ENCODE data around the gene CARS2. TPM values are rescaled to one million over a fixed set of nuclear protein-coding genes. Genes with fewer than 3 reads are reported as not detected.

Gene CARS2
- total RNA-seq, 1 experiment from 2014 or later = 41.9 TPM

DNA sequence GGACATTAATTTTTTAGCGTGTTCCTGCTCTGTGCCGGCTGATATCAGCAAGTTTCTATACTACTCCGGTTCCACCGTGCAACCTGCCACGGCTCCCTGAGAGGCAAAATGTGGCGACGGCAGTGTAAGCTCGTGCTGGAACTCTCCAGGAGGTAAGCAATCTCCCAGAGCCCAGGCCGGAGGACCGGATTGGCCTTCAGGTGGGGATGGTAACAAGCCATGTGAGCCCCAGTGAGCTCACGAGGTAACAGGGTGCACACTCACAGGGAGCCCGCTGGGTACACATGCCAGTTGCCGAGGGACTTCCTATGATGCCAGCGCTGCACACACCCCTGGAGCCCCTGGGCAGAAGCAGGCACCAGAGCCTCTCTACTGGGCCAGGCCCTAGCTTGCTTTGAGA is 52.1 kb downstream of the CARS2 start:
- DNase-seq = no peak
- Histone ChIP-seq H2BK5ac (ENCODE audit: insufficient read length, low read length) (no peak overlapping the region), H2AK5ac (ENCODE audit: insufficient read length, low read length) (no peak overlapping the region), H3K27ac (ENCODE audit: insufficient read length, low read depth, low read length) (no peak overlapping the region), H3T11ph (ENCODE audit: low read length) (no peak overlapping the region), H3K4me2 (ENCODE audit: insufficient read depth, insufficient read length, low read length) (no peak overlapping the region), H4K8ac (replicated peaks; ENCODE audit: insufficient read length, low read depth, low read length) (no peak overlapping the region), H3K56ac (ENCODE audit: insufficient read length, low read depth, low read length) (no peak overlapping the region), H2BK120ac (ENCODE audit: low read depth, low read length, poor library complexity, severe bottlenecking) (no peak overlapping the region), H3K79me2 (ENCODE audit: insufficient read depth, low read length) (no peaks in the 10 kb centered on the region), H3K9me3 (ENCODE audit: control insufficient read depth, low read depth, low read length) (no peaks in the 10 kb centered on the region), H3K79me1 (ENCODE audit: insufficient read depth, low read depth, low read length, poor library complexity, severe bottlenecking) (no peaks in the 10 kb centered on the region), H3K4me1 (ENCODE audit: insufficient read depth, low read length) (no peaks in the 10 kb centered on the region), H3K18ac (ENCODE audit: insufficient read length, low read depth, low read length) (no peak overlapping the region), H4K91ac (ENCODE audit: insufficient read length, low read depth, low read length) (no peak overlapping the region), H4K20me1 (ENCODE audit: control insufficient read depth, insufficient read depth, insufficient read length) (peaks cover 2% of the 10 kb centered on the region), H3K4ac (ENCODE audit: low read depth, low read length) (no peak overlapping the region), H2BK12ac (ENCODE audit: insufficient read length, low read depth, low read length) (no peak overlapping the region), H3K27me3 (ENCODE audit: insufficient read depth, low read length) (no peaks in the 10 kb centered on the region), H2BK20ac (ENCODE audit: low read depth, low read length, poor library complexity, severe bottlenecking) (no peak overlapping the region), H3K14ac (ENCODE audit: insufficient read depth, low read length) (no peak overlapping the region), H3K23ac (ENCODE audit: insufficient read length, low read depth, low read length) (no peak overlapping the region), H2AFZ (ENCODE audit: low read length) (no peak overlapping the region), H4K5ac (ENCODE audit: insufficient read length, low read depth, low read length) (no peak overlapping the region), H3K9ac (ENCODE audit: extremely low read depth, insufficient read length, low read length) (no peak overlapping the region), H2BK15ac (ENCODE audit: low read depth, low read length) (no peak overlapping the region), H3K23me2 (ENCODE audit: insufficient read length, low read depth, low read length, poor library complexity, severe bottlenecking) (no peaks in the 10 kb centered on the region)
- Mint-ChIP-seq H3K9me3 (peaks cover 11 to 12% of the 10 kb centered on the region in 2 experiments), H3K4me3 (no peak overlapping the region), H3K27ac (no peak overlapping the region), H3K27me3 (ENCODE audit: low read depth) (no peaks in the 10 kb centered on the region), H3K36me3 (ENCODE audit: insufficient read depth in 1 of 3, low read depth in 3 of 3) (peaks cover 13 to 41% (median 39%) of the 10 kb centered on the region in 3 experiments), H3K4me1 (peaks cover 2 to 3% of the 10 kb centered on the region in 2 experiments; a peak in 3 of 4 replicates)
- no CpG with 5 or more reads among the region's 14 CpGs for WGBS (ENCODE audit: extremely low coverage, insufficient read length, low lambda C conversion rate)
- TF ChIP-seq CTCF (conservative IDR thresholded peaks at IDR 0.05) = no peak
